Mononuclear cell (primary cell): ENCODE data around the gene CCR2. TPM values are rescaled to one million over a fixed set of nuclear protein-coding genes. Genes with fewer than 3 reads are reported as not detected.
"Not testable (repeated sequence)": the region's sequence is repeated elsewhere in the genome, so short reads cannot be mapped to it uniquely, and the experiment has no call there.

Source experiments
- H3K27me3 ChIP-seq: 2 replicates; pipeline ENCODE4 v1.6.0; 2011; ENCODE audit warnings: low read length, control low read depth; ENCODE audit not compliant: insufficient read depth
- H3K4me1 ChIP-seq: 2 replicates; pipeline ENCODE4 v1.5.1; 2011; ENCODE audit warnings: mild to moderate bottlenecking, low read length, control low read depth; ENCODE audit not compliant: insufficient read depth
- H3K4me3 ChIP-seq: 2 replicates; pipeline ENCODE4 v1.5.1; 2011; ENCODE audit warnings: mild to moderate bottlenecking, low read length, moderate library complexity
- H3K9me3 ChIP-seq: 2 replicates; pipeline ENCODE4 v1.5.1; 2011; ENCODE audit warnings: low read depth, mild to moderate bottlenecking, control low read depth, low read length
- total RNA-seq: library from RNA; depleted of rRNA; stranded (reverse); fragments of >200 nt; gene quantifications from one replicate; pipeline ENCODE4 v1.2.3, GENCODE V29; 2012

The CCR2 gene
- total RNA-seq, 1 donor = 6.9 TPM

GRCh38 chr3:46381625-46382024 lies 27.7 kb downstream of the CCR2 start:
- Histone ChIP-seq H3K4me3 (no peak overlapping the region), H3K9me3 (no peaks in the 10 kb centered on the region), H3K27me3 (no peaks in the 10 kb centered on the region), H3K4me1 (peaks cover 45% of the 10 kb centered on the region)

GRCh38 chr3:46383211-46383950 lies 29.5 kb downstream of the CCR2 start:
- Histone ChIP-seq H3K27me3 (no peaks in the 10 kb centered on the region), H3K4me3 (no peak overlapping the region), H3K4me1 (peaks cover 45% of the 10 kb centered on the region), H3K9me3 (no peaks in the 10 kb centered on the region)

GRCh38 chr3:46383951-46384330 lies 30.0 kb downstream of the CCR2 start:
- no peaks in the 10 kb centered on the region for H3K9me3 ChIP-seq
- peaks cover 45% of the 10 kb centered on the region for H3K4me1 ChIP-seq
- no peaks in the 10 kb centered on the region for H3K27me3 ChIP-seq
- H3K4me3 ChIP-seq = no peak overlapping the region

- Histone ChIP-seq H3K9me3 (no peaks in the 10 kb centered on the region), H3K4me3 (no peak overlapping the region), H3K4me1 (peaks cover 32% of the 10 kb centered on the region), H3K27me3 (no peaks in the 10 kb centered on the region)
These were observed 32.3 kb downstream of the CCR2 start for GRCh38 chr3:46386205-46386604.

GRCh38 chr3:46388847-46389246 lies 34.9 kb downstream of the CCR2 start:
- not testable (repeated sequence) for H3K27me3 ChIP-seq, H3K9me3 ChIP-seq, H3K4me3 ChIP-seq
- peaks cover 30% of the 10 kb centered on the region for H3K4me1 ChIP-seq

- Histone ChIP-seq H3K27me3 (no peaks in the 10 kb centered on the region), H3K4me1 (peaks cover 28% of the 10 kb centered on the region), H3K4me3 (no peak overlapping the region), H3K9me3 (no peaks in the 10 kb centered on the region)
These were observed 35.4 kb downstream of the CCR2 start for GRCh38 chr3:46389306-46389705.

GRCh38 chr3:46391526-46391925 lies 37.6 kb downstream of the CCR2 start:
- H3K4me3 ChIP-seq, H3K9me3 ChIP-seq, H3K27me3 ChIP-seq: not testable (repeated sequence)
- H3K4me1 ChIP-seq = peaks cover 30% of the 10 kb centered on the region

- H3K27me3 ChIP-seq = no peaks in the 10 kb centered on the region
- peaks cover 34% of the 10 kb centered on the region for H3K4me1 ChIP-seq
- no peaks in the 10 kb centered on the region for H3K9me3 ChIP-seq
- H3K4me3 ChIP-seq = no peak overlapping the region
These were observed 39.1 kb downstream of the CCR2 start for GRCh38 chr3:46393011-46393410.

- no peaks in the 10 kb centered on the region for H3K27me3 ChIP-seq
- H3K9me3 ChIP-seq = no peaks in the 10 kb centered on the region
- H3K4me1 ChIP-seq = peaks cover 34% of the 10 kb centered on the region
- no peak overlapping the region for H3K4me3 ChIP-seq
These were observed 39.9 kb downstream of the CCR2 start for GRCh38 chr3:46393554-46394434.

- Histone ChIP-seq H3K4me1 (peaks cover 44% of the 10 kb centered on the region), H3K9me3 (no peaks in the 10 kb centered on the region), H3K4me3 (no peak overlapping the region), H3K27me3 (no peaks in the 10 kb centered on the region)
These were observed 41.3 kb downstream of the CCR2 start for GRCh38 chr3:46395210-46395661.

- Histone ChIP-seq H3K27me3 (no peaks in the 10 kb centered on the region), H3K4me1 (peaks cover 44% of the 10 kb centered on the region), H3K9me3 (no peaks in the 10 kb centered on the region), H3K4me3 (no peak overlapping the region)
These were observed 42.0 kb downstream of the CCR2 start for GRCh38 chr3:46395766-46396530.

GRCh38 chr3:46397111-46397510 lies 43.2 kb downstream of the CCR2 start:
- Histone ChIP-seq H3K9me3 (no peaks in the 10 kb centered on the region), H3K27me3 (no peaks in the 10 kb centered on the region), H3K4me1 (peaks cover 44% of the 10 kb centered on the region), H3K4me3 (no peak overlapping the region)

GRCh38 chr3:46398186-46398955 lies 44.5 kb downstream of the CCR2 start:
- Histone ChIP-seq H3K4me3 (no peak overlapping the region), H3K4me1 (peaks cover 39% of the 10 kb centered on the region), H3K9me3 (no peaks in the 10 kb centered on the region), H3K27me3 (no peaks in the 10 kb centered on the region)

GRCh38 chr3:46399098-46399497 lies 45.2 kb downstream of the CCR2 start:
- Histone ChIP-seq H3K4me3 (no peak overlapping the region), H3K9me3 (no peaks in the 10 kb centered on the region), H3K4me1 (peaks cover 32% of the 10 kb centered on the region), H3K27me3 (no peaks in the 10 kb centered on the region)
